ENCODE results near the gene KLHL3. TPM values are rescaled to one million over a fixed set of nuclear protein-coding genes. Genes with fewer than 3 reads are reported as not detected.
A peak's percentile ranks its signal among the peaks of the same experiment; 100 is the strongest.

Gene KLHL3
- total RNA-seq, 1 experiment from 2014 or later: 16.9 TPM

DNA sequence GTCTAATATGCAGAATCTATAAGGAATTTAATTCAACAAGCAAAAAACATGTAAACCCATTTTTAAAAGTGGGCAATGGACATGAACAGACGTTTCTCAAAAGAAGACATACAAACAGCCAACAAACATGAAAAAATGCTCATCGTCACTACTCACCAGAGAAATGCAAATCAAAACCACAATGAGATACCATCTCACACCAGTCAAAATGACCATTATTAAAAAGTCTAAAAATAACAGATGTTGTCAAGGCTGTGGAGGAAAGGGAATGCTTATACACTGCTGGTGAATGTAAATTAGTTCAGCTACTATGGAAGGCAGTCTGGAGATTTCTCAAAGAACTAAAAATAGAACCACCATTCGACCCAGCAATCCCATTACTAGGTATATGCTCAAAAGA lies 3.1 kb upstream of the KLHL3 start:
- Mint-ChIP-seq H3K9me3 (ENCODE audit: low read depth, unreplicated experiment) (no peaks in the 10 kb centered on the region), H3K27me3 (ENCODE audit: unreplicated experiment) (no peaks in the 10 kb centered on the region), H3K4me3 (ENCODE audit: low read depth, unreplicated experiment) (no peak overlapping the region), H3K36me3 (ENCODE audit: insufficient read depth, unreplicated experiment) (no peaks in the 10 kb centered on the region), H3K4me1 (ENCODE audit: low read depth, unreplicated experiment) (no peaks in the 10 kb centered on the region), H3K27ac (ENCODE audit: unreplicated experiment) (no peak overlapping the region)
- TF ChIP-seq, protein P1, sequence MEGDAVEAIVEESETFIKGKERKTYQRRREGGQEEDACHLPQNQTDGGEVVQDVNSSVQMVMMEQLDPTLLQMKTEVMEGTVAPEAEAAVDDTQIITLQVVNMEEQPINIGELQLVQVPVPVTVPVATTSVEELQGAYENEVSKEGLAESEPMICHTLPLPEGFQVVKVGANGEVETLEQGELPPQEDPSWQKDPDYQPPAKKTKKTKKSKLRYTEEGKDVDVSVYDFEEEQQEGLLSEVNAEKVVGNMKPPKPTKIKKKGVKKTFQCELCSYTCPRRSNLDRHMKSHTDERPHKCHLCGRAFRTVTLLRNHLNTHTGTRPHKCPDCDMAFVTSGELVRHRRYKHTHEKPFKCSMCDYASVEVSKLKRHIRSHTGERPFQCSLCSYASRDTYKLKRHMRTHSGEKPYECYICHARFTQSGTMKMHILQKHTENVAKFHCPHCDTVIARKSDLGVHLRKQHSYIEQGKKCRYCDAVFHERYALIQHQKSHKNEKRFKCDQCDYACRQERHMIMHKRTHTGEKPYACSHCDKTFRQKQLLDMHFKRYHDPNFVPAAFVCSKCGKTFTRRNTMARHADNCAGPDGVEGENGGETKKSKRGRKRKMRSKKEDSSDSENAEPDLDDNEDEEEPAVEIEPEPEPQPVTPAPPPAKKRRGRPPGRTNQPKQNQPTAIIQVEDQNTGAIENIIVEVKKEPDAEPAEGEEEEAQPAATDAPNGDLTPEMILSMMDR (IDR thresholded peaks at IDR 0.05; ENCODE audit: unreplicated experiment): no peak
- CTCF ChIA-PET: interaction anchor here (1.6 to 6.4 kb wide), 3 partner anchors 72 to 109 kb away, joined by 3 to 152 read pairs (median 62); no protein-coding TSS in a partner anchor
- no TSS peak for BruUV-seq (replicated peaks)
- intact Hi-C loops (cut with micrococcal nuclease; ENCODE audit: unreplicated experiment): no loop called here
- no peak for DNase-seq

- Mint-ChIP-seq H3K4me1 (ENCODE audit: low read depth, unreplicated experiment) (peaks cover 10% of the 10 kb centered on the region), H3K27me3 (ENCODE audit: unreplicated experiment) (no peaks in the 10 kb centered on the region), H3K36me3 (ENCODE audit: insufficient read depth, unreplicated experiment) (no peaks in the 10 kb centered on the region), H3K9me3 (ENCODE audit: low read depth, unreplicated experiment) (no peaks in the 10 kb centered on the region), H3K4me3 (ENCODE audit: low read depth, unreplicated experiment) (peak overlapping the region; percentile 0), H3K27ac (ENCODE audit: unreplicated experiment) (no peak overlapping the region)
- peak; percentile 66 for DNase-seq
- CTCF ChIA-PET: interaction anchor here (0.7 to 3.8 kb wide), 4 partner anchors 16 to 76 kb away, joined by 3 to 77 read pairs (median 5); no protein-coding TSS in a partner anchor
- no TSS peak for BruUV-seq (replicated peaks)
- intact Hi-C loops (cut with micrococcal nuclease; ENCODE audit: unreplicated experiment): loop anchor here (1.0 kb wide), 1 partner anchor 18 kb away; no protein-coding TSS in a partner anchor
- TF ChIP-seq, protein P1 (IDR thresholded peaks at IDR 0.05; ENCODE audit: unreplicated experiment): no peak
Measured at GRCh38 chr5:137737349-137738131, 1.7 kb upstream of the KLHL3 start.

- TF ChIP-seq, protein P1 (IDR thresholded peaks at IDR 0.05; ENCODE audit: unreplicated experiment): no peak
- DNase-seq: no peak
- H3K9me3 Mint-ChIP-seq (ENCODE audit: low read depth, unreplicated experiment): no peaks in the 10 kb centered on the region
- CTCF ChIA-PET: interaction anchor here (1.0 to 3.8 kb wide), 6 partner anchors 15 to 107 kb away, joined by 3 to 77 read pairs (median 6); no protein-coding TSS in a partner anchor
- peaks cover 10% of the 10 kb centered on the region for H3K4me1 Mint-ChIP-seq (ENCODE audit: low read depth, unreplicated experiment)
- intact Hi-C loops (cut with micrococcal nuclease; ENCODE audit: unreplicated experiment): loop anchor here (1.0 kb wide), 1 partner anchor 76 kb away; no protein-coding TSS in a partner anchor
- no peak overlapping the region for H3K4me3 Mint-ChIP-seq (ENCODE audit: low read depth, unreplicated experiment)
- H3K27ac Mint-ChIP-seq (ENCODE audit: unreplicated experiment): no peak overlapping the region
- no peaks in the 10 kb centered on the region for H3K36me3 Mint-ChIP-seq (ENCODE audit: insufficient read depth, unreplicated experiment)
- BruUV-seq (replicated peaks): no TSS peak
- no peaks in the 10 kb centered on the region for H3K27me3 Mint-ChIP-seq (ENCODE audit: unreplicated experiment)
Measured at GRCh38 chr5:137736496-137736895, 607 bp upstream of the KLHL3 start.

DNA sequence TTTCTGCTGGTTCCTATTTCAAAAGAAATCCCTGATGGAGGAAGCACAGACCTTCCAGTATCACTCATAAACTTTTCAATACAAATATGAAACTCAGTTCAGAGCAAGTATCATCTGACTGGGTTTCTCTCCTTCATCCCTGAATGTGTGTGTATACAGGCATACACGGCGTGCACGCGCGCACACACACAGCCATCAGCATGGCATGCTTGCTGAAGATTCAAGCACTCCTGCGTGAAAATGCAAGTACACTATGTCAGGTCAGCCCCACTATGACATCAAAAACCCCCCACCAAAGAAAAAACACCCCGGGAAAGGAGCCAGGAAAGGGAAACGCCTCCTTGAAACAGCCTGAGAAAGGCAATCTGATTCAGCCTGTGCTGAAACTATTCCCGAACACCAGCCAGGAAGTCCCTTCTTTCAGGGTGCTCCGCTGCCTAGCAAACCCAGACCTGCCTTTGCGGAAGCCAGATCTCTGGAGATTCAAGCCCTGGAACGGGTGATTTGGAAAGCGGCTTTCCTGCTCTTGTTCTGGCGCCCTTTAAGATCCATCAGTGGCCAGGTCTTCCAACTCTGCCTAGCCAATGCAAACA lies 831 bp downstream of the KLHL3 start:
- Mint-ChIP-seq H3K9me3 (ENCODE audit: low read depth, unreplicated experiment) (no peaks in the 10 kb centered on the region), H3K4me3 (ENCODE audit: low read depth, unreplicated experiment) (no peak overlapping the region), H3K27ac (ENCODE audit: unreplicated experiment) (no peak overlapping the region), H3K27me3 (ENCODE audit: unreplicated experiment) (no peaks in the 10 kb centered on the region), H3K36me3 (ENCODE audit: insufficient read depth, unreplicated experiment) (no peaks in the 10 kb centered on the region), H3K4me1 (ENCODE audit: low read depth, unreplicated experiment) (peaks cover 10% of the 10 kb centered on the region)
- TF ChIP-seq, protein P1 (IDR thresholded peaks at IDR 0.05; ENCODE audit: unreplicated experiment): no peak
- CTCF ChIA-PET: interaction anchor here (0.5 to 3.8 kb wide), 4 partner anchors 17 to 317 kb away, joined by 6 to 77 read pairs (median 10); no protein-coding TSS in a partner anchor
- BruUV-seq (replicated peaks): no TSS peak
- intact Hi-C loops (cut with micrococcal nuclease; ENCODE audit: unreplicated experiment): no loop called here
- DNase-seq: peak; percentile 34
